Right ventricle myocardium superior (tissue), 1 donor: Measurements from ENCODE around the gene FAM210A. TPM values are rescaled to one million over a fixed set of nuclear protein-coding genes. Genes with fewer than 3 reads are reported as not detected.
"Not testable (repeated sequence)": the region's sequence is repeated elsewhere in the genome, so short reads cannot be mapped to it uniquely, and the experiment has no call there.

Experiments used
- ATAC-seq: fragments of 200-7000 bp; cut with Tn5 transposase; one replicate; pipeline ENCODE4 v1.9.1; 2020; ENCODE audit warnings: mild to moderate bottlenecking; ENCODE audit not compliant: poor library complexity
- DNase-seq: peaks from one replicate; pipeline ENCODE4 v3.0.0-alpha.2; 2020
- intact Hi-C: fragments of 100-400 bp; cut with DNase I; formaldehyde crosslinking; loops from one replicate; pipeline ENCODE4 v1.11.2; 2022
- long read RNA-seq: library from polyadenylated mRNA; unstranded; transcript quantifications from one replicate; pipeline ENCODE4 v2.0.0, GENCODE V29; 2021
- total RNA-seq: library from RNA; stranded (reverse); fragmentation: NEBNext Ultra II Directional; extraction: Animal tissue kit (Norgen Biotek cat#: 25700); gene quantifications from one replicate; pipeline ENCODE4 v1.2.1, GENCODE V29; 2021
- donor health status: DM: no; HTN: yes; CAD: no; lungs with severe emphysema.

The FAM210A gene
- total RNA-seq = 62.1 TPM
- long read RNA-seq, full-length matches to known transcripts = 51 of 59 reads
- long read RNA-seq, partial matches to known transcripts = 0 of 59 reads
- long read RNA-seq, other reads (novel, unspliced or antisense) = 8 of 59 reads

GRCh38 chr18:13726232-13726971, at the start of gene FAM210A, which contains the start of gene RNMT:
Gene FAM210A, minus strand, starts transcription at chr18:13726558. Its CDS starts 44,481 bp downstream, at chr18:13682077.
Gene RNMT, plus strand, starts transcription at chr18:13726673. Its CDS starts 4,845 bp downstream, at chr18:13731518.
- ATAC-seq (peak; percentile 98), DNase-seq (peak; percentile 98)
- intact Hi-C loops = no loop called here

- ATAC-seq = no peak
- intact Hi-C loops = no loop called here
- no peak for DNase-seq
Observed at GRCh38 chr18:13775058-13775457, 48.7 kb upstream of the FAM210A start.

- DNase-seq = no peak
- intact Hi-C loops = no loop called here
- ATAC-seq = peak; percentile 91
Observed at GRCh38 chr18:13762690-13763439, 36.5 kb upstream of the FAM210A start.

GRCh38 chr18:13760047-13760446, 33.7 kb upstream of the FAM210A start:
- no peak for ATAC-seq
- no peak for DNase-seq
- intact Hi-C loops = no loop called here

GRCh38 chr18:13758622-13759021, 32.3 kb upstream of the FAM210A start:
- intact Hi-C loops = no loop called here
- DNase-seq (no peak), ATAC-seq (no peak)

- ATAC-seq (no peak), DNase-seq (no peak)
- intact Hi-C loops = no loop called here
Observed at GRCh38 chr18:13756671-13757070, 30.3 kb upstream of the FAM210A start.

- intact Hi-C loops = no loop called here
- peak; percentile 88 for ATAC-seq
- peak; percentile 56 for DNase-seq
Observed at GRCh38 chr18:13756261-13756660, 29.9 kb upstream of the FAM210A start.

GRCh38 chr18:13751599-13751998, 25.2 kb upstream of the FAM210A start:
- ATAC-seq, DNase-seq, intact Hi-C loops: not testable (repeated sequence)

GRCh38 chr18:13746633-13747032, 20.3 kb upstream of the FAM210A start:
- ATAC-seq (no peak), DNase-seq (no peak)
- intact Hi-C loops = no loop called here

- DNase-seq (no peak), ATAC-seq (no peak)
- intact Hi-C loops = no loop called here
Observed at GRCh38 chr18:13745696-13746095, 19.3 kb upstream of the FAM210A start.

GRCh38 chr18:13735681-13736080, 9.3 kb upstream of the FAM210A start:
- intact Hi-C loops = no loop called here
- DNase-seq (no peak), ATAC-seq (no peak)

- intact Hi-C loops = no loop called here
- no peak for ATAC-seq
Observed at GRCh38 chr18:13730481-13730880, 4.1 kb upstream of the FAM210A start.

GRCh38 chr18:13726972-13727331, 594 bp upstream of the FAM210A start:
- ATAC-seq = peak; percentile 47
- peak; percentile 60 for DNase-seq
- intact Hi-C loops = no loop called here

More at GRCh38 chr18:13730481-13730880, 4.1 kb upstream of the FAM210A start:
- DNase-seq = no peak

- intact Hi-C loops = no loop called here
- no peak for ATAC-seq
Observed at GRCh38 chr18:13725566-13726231, 659 bp downstream of the FAM210A start.

GRCh38 chr18:13720847-13721246, 5.5 kb downstream of the FAM210A start:
- DNase-seq (no peak), ATAC-seq (no peak)
- intact Hi-C loops = no loop called here

More at GRCh38 chr18:13725566-13726231, 659 bp downstream of the FAM210A start:
- no peak for DNase-seq

GRCh38 chr18:13720123-13720522, 6.2 kb downstream of the FAM210A start:
- intact Hi-C loops = no loop called here
- DNase-seq = no peak
- no peak for ATAC-seq

- DNase-seq (no peak), ATAC-seq (no peak)
- intact Hi-C loops = no loop called here
Observed at GRCh38 chr18:13716916-13717315, 9.4 kb downstream of the FAM210A start.

GRCh38 chr18:13715330-13715729, 11.0 kb downstream of the FAM210A start:
- DNase-seq (no peak), ATAC-seq (no peak)
- intact Hi-C loops = no loop called here

GRCh38 chr18:13713455-13714055, 12.8 kb downstream of the FAM210A start:
- ATAC-seq (peak; percentile 29), DNase-seq (no peak)
- intact Hi-C loops = no loop called here
